ENCODE results near the gene CCNG1.

The CCNG1 gene

GRCh38 chr5:163397354-163397753, 40.0 kb upstream of the CCNG1 start:
- H3K4me2 ChIP-seq (ENCODE audit: low read length): no peak overlapping the region

GRCh38 chr5:163399923-163400322, 37.5 kb upstream of the CCNG1 start:
- no peak overlapping the region for H3K4me2 ChIP-seq (ENCODE audit: low read length)
- no peaks in the 10 kb centered on the region for H3K79me2 ChIP-seq (ENCODE audit: insufficient read depth, low read length)
- H2AFZ ChIP-seq (ENCODE audit: low read length): no peak overlapping the region
- no peaks in the 10 kb centered on the region for H3F3A ChIP-seq (ENCODE audit: insufficient read depth, low read length)
- no peaks in the 10 kb centered on the region for H3K27me3 ChIP-seq (ENCODE audit: insufficient read depth, low read length)
- H3K9me3 ChIP-seq (ENCODE audit: low read length): no peaks in the 10 kb centered on the region
- no peaks in the 10 kb centered on the region for H4K20me1 ChIP-seq (ENCODE audit: insufficient read depth, low read length)
- no peak overlapping the region for H3K9ac ChIP-seq (ENCODE audit: low read length)
- no peaks in the 10 kb centered on the region for H3K9me2 ChIP-seq (ENCODE audit: low read depth, low read length)
- TF ChIP-seq, protein P1, sequence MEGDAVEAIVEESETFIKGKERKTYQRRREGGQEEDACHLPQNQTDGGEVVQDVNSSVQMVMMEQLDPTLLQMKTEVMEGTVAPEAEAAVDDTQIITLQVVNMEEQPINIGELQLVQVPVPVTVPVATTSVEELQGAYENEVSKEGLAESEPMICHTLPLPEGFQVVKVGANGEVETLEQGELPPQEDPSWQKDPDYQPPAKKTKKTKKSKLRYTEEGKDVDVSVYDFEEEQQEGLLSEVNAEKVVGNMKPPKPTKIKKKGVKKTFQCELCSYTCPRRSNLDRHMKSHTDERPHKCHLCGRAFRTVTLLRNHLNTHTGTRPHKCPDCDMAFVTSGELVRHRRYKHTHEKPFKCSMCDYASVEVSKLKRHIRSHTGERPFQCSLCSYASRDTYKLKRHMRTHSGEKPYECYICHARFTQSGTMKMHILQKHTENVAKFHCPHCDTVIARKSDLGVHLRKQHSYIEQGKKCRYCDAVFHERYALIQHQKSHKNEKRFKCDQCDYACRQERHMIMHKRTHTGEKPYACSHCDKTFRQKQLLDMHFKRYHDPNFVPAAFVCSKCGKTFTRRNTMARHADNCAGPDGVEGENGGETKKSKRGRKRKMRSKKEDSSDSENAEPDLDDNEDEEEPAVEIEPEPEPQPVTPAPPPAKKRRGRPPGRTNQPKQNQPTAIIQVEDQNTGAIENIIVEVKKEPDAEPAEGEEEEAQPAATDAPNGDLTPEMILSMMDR (IDR thresholded peaks at IDR 0.05; ENCODE audit: low read length): no peak
- no peak for TF ChIP-seq EZH2 (IDR thresholded peaks at IDR 0.05; ENCODE audit: borderline replicate concordance, low read length)
- no peaks in the 10 kb centered on the region for H3K4me1 ChIP-seq (ENCODE audit: insufficient read depth, low read length, severe bottlenecking)
- H3K27ac ChIP-seq (ENCODE audit: low read depth, low read length, poor library complexity, severe bottlenecking): no peak overlapping the region
- no peaks in the 10 kb centered on the region for H3K36me3 ChIP-seq (ENCODE audit: insufficient read depth, low read length)
- no peak overlapping the region for H3K4me3 ChIP-seq (ENCODE audit: low read depth, low read length, poor library complexity, severe bottlenecking)

More at GRCh38 chr5:163397354-163397753, 40.0 kb upstream of the CCNG1 start:
- no peaks in the 10 kb centered on the region for H3K9me2 ChIP-seq (ENCODE audit: low read depth, low read length)
- TF ChIP-seq EZH2 (IDR thresholded peaks at IDR 0.05; ENCODE audit: borderline replicate concordance, low read length): no peak
- TF ChIP-seq, protein P1 (IDR thresholded peaks at IDR 0.05; ENCODE audit: low read length): no peak
- no peak overlapping the region for H3K27ac ChIP-seq (ENCODE audit: low read depth, low read length, poor library complexity, severe bottlenecking)
- no peaks in the 10 kb centered on the region for H4K20me1 ChIP-seq (ENCODE audit: insufficient read depth, low read length)
- no peaks in the 10 kb centered on the region for H3K27me3 ChIP-seq (ENCODE audit: insufficient read depth, low read length)
- no peaks in the 10 kb centered on the region for H3K36me3 ChIP-seq (ENCODE audit: insufficient read depth, low read length)
- H3K4me3 ChIP-seq (ENCODE audit: low read depth, low read length, poor library complexity, severe bottlenecking): no peak overlapping the region
- no peak overlapping the region for H3K9ac ChIP-seq (ENCODE audit: low read length)
- H2AFZ ChIP-seq (ENCODE audit: low read length): no peak overlapping the region
- no peaks in the 10 kb centered on the region for H3F3A ChIP-seq (ENCODE audit: insufficient read depth, low read length)
- H3K9me3 ChIP-seq (ENCODE audit: low read length): no peaks in the 10 kb centered on the region
- no peaks in the 10 kb centered on the region for H3K4me1 ChIP-seq (ENCODE audit: insufficient read depth, low read length, severe bottlenecking)
- H3K79me2 ChIP-seq (ENCODE audit: insufficient read depth, low read length): no peaks in the 10 kb centered on the region

DNA sequence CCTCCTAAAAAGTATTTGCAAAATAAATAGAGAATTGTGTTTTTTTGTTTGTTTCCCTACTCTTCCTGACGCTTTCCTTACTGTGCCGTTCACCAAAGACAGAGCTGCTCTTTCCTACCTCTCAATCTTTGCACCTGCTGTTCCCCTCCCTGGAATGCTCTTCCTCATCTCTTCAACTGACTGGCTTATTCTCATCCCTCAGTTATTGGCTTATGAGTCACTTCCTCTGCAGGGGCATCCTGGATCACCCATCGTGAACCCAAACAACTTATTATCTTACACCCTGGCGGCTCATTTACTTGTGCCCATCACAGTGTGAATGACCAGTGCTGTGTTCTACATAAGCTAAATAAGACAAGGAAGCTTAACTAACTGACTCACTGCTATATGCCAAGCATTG, 36.1 kb upstream of the CCNG1 start:
- TF ChIP-seq, protein P1 (IDR thresholded peaks at IDR 0.05; ENCODE audit: low read length): no peak
- no peak for TF ChIP-seq EZH2 (IDR thresholded peaks at IDR 0.05; ENCODE audit: borderline replicate concordance, low read length)
- no peak overlapping the region for H3K27ac ChIP-seq (ENCODE audit: low read depth, low read length, poor library complexity, severe bottlenecking)
- H3K4me2 ChIP-seq (ENCODE audit: low read length): no peak overlapping the region
- no peaks in the 10 kb centered on the region for H3K79me2 ChIP-seq (ENCODE audit: insufficient read depth, low read length)
- no peaks in the 10 kb centered on the region for H4K20me1 ChIP-seq (ENCODE audit: insufficient read depth, low read length)
- H2AFZ ChIP-seq (ENCODE audit: low read length): no peak overlapping the region
- no peaks in the 10 kb centered on the region for H3K9me3 ChIP-seq (ENCODE audit: low read length)
- no peaks in the 10 kb centered on the region for H3F3A ChIP-seq (ENCODE audit: insufficient read depth, low read length)
- no peaks in the 10 kb centered on the region for H3K36me3 ChIP-seq (ENCODE audit: insufficient read depth, low read length)
- no peak overlapping the region for H3K4me3 ChIP-seq (ENCODE audit: low read depth, low read length, poor library complexity, severe bottlenecking)
- no peaks in the 10 kb centered on the region for H3K9me2 ChIP-seq (ENCODE audit: low read depth, low read length)
- no peaks in the 10 kb centered on the region for H3K4me1 ChIP-seq (ENCODE audit: insufficient read depth, low read length, severe bottlenecking)
- H3K9ac ChIP-seq (ENCODE audit: low read length): no peak overlapping the region
- no peaks in the 10 kb centered on the region for H3K27me3 ChIP-seq (ENCODE audit: insufficient read depth, low read length)
